ENCODE results near the gene LPAR1.
"Not testable (repeated sequence)": the region's sequence is repeated elsewhere in the genome, so short reads cannot be mapped to it uniquely, and the experiment has no call there.

The LPAR1 gene

GRCh38 chr9:111064160-111064837 lies 26.0 kb upstream of the LPAR1 start:
- H3K9ac ChIP-seq (ENCODE audit: low read length in 2 of 2): no peak overlapping the region
- H3K4me1 ChIP-seq (ENCODE audit: control insufficient read depth, insufficient read depth, low read length): no peaks in the 10 kb centered on the region
- no peaks in the 10 kb centered on the region for H3K27me3 ChIP-seq (ENCODE audit: control insufficient read depth in 1 of 2, insufficient read depth in 2 of 2, low read length in 2 of 2)
- H3K36me3 ChIP-seq (ENCODE audit: control insufficient read depth in 2 of 2, insufficient read depth in 2 of 2, low read length in 2 of 2): no peaks in the 10 kb centered on the region
- no peak overlapping the region for H3K4me3 ChIP-seq (ENCODE audit: low read length in 2 of 2)
- H3K9me3 ChIP-seq (ENCODE audit: control insufficient read depth in 2 of 2, low read length in 2 of 2): no peaks in the 10 kb centered on the region
- no peak overlapping the region for H3K27ac ChIP-seq (ENCODE audit: low read length)

- no peaks in the 10 kb centered on the region for H3K4me1 ChIP-seq (ENCODE audit: control insufficient read depth, insufficient read depth, low read length)
- no peaks in the 10 kb centered on the region for H3K27me3 ChIP-seq (ENCODE audit: control insufficient read depth in 1 of 2, insufficient read depth in 2 of 2, low read length in 2 of 2)
- no peak overlapping the region for H3K4me3 ChIP-seq (ENCODE audit: low read length in 2 of 2)
- no peak overlapping the region for H3K9ac ChIP-seq (ENCODE audit: low read length in 2 of 2)
- H3K9me3 ChIP-seq (ENCODE audit: control insufficient read depth in 2 of 2, low read length in 2 of 2): no peaks in the 10 kb centered on the region
- no peaks in the 10 kb centered on the region for H3K36me3 ChIP-seq (ENCODE audit: control insufficient read depth in 2 of 2, insufficient read depth in 2 of 2, low read length in 2 of 2)
- H3K27ac ChIP-seq (ENCODE audit: low read length): no peak overlapping the region
Observed at GRCh38 chr9:111063332-111063731, 25.1 kb upstream of the LPAR1 start.

- no peak overlapping the region for H3K27ac ChIP-seq (ENCODE audit: low read length)
Observed at GRCh38 chr9:111058166-111058565, 19.9 kb upstream of the LPAR1 start.

GRCh38 chr9:111056538-111056937 lies 18.3 kb upstream of the LPAR1 start:
- Histone ChIP-seq H3K27me3 (ENCODE audit: control insufficient read depth in 1 of 2, insufficient read depth in 2 of 2, low read length in 2 of 2) (no peaks in the 10 kb centered on the region), H3K4me3 (ENCODE audit: low read length in 2 of 2) (peak overlapping the region in 1 of 2 donors; percentile 25), H3K36me3 (ENCODE audit: control insufficient read depth in 2 of 2, insufficient read depth in 2 of 2, low read length in 2 of 2) (no peaks in the 10 kb centered on the region), H3K9ac (ENCODE audit: low read length in 2 of 2) (no peak overlapping the region), H3K9me3 (ENCODE audit: control insufficient read depth in 2 of 2, low read length in 2 of 2) (peaks cover 0 to 2% of the 10 kb centered on the region in 2 donors), H3K4me1 (ENCODE audit: control insufficient read depth, insufficient read depth, low read length) (no peaks in the 10 kb centered on the region), H3K27ac (ENCODE audit: low read length) (no peak overlapping the region)

More at GRCh38 chr9:111058166-111058565, 19.9 kb upstream of the LPAR1 start:
- H3K9me3 ChIP-seq (ENCODE audit: control insufficient read depth in 2 of 2, low read length in 2 of 2): no peaks in the 10 kb centered on the region
- no peak overlapping the region for H3K9ac ChIP-seq (ENCODE audit: low read length in 2 of 2)
- H3K27me3 ChIP-seq (ENCODE audit: control insufficient read depth in 1 of 2, insufficient read depth in 2 of 2, low read length in 2 of 2): no peaks in the 10 kb centered on the region
- H3K36me3 ChIP-seq (ENCODE audit: control insufficient read depth in 2 of 2, insufficient read depth in 2 of 2, low read length in 2 of 2): no peaks in the 10 kb centered on the region
- H3K4me3 ChIP-seq (ENCODE audit: low read length in 2 of 2): no peak overlapping the region
- no peaks in the 10 kb centered on the region for H3K4me1 ChIP-seq (ENCODE audit: control insufficient read depth, insufficient read depth, low read length)

- Histone ChIP-seq H3K9me3 (ENCODE audit: control insufficient read depth in 2 of 2, low read length in 2 of 2) (peaks cover 0 to 2% of the 10 kb centered on the region in 2 donors), H3K4me3 (ENCODE audit: low read length in 2 of 2) (no peak overlapping the region), H3K27me3 (ENCODE audit: control insufficient read depth in 1 of 2, insufficient read depth in 2 of 2, low read length in 2 of 2) (no peaks in the 10 kb centered on the region), H3K36me3 (ENCODE audit: control insufficient read depth in 2 of 2, insufficient read depth in 2 of 2, low read length in 2 of 2) (no peaks in the 10 kb centered on the region), H3K9ac (ENCODE audit: low read length in 2 of 2) (no peak overlapping the region), H3K4me1 (ENCODE audit: control insufficient read depth, insufficient read depth, low read length) (no peaks in the 10 kb centered on the region), H3K27ac (ENCODE audit: low read length) (no peak overlapping the region)
Observed at GRCh38 chr9:111052791-111053190, 14.5 kb upstream of the LPAR1 start.

- Histone ChIP-seq H3K36me3 (ENCODE audit: control insufficient read depth in 2 of 2, insufficient read depth in 2 of 2, low read length in 2 of 2) (no peaks in the 10 kb centered on the region), H3K4me3 (ENCODE audit: low read length in 2 of 2) (no peak overlapping the region), H3K27me3 (ENCODE audit: control insufficient read depth in 1 of 2, insufficient read depth in 2 of 2, low read length in 2 of 2) (no peaks in the 10 kb centered on the region), H3K4me1 (ENCODE audit: control insufficient read depth, insufficient read depth, low read length) (no peaks in the 10 kb centered on the region), H3K9me3 (ENCODE audit: control insufficient read depth in 2 of 2, low read length in 2 of 2) (peaks cover 2 to 3% of the 10 kb centered on the region in 2 donors), H3K27ac (ENCODE audit: low read length) (no peak overlapping the region), H3K9ac (ENCODE audit: low read length in 2 of 2) (no peak overlapping the region)
Observed at GRCh38 chr9:111051400-111051799, 13.1 kb upstream of the LPAR1 start.

- H3K27ac ChIP-seq (ENCODE audit: low read length): no peak overlapping the region
Observed at GRCh38 chr9:111050819-111051218, 12.5 kb upstream of the LPAR1 start.

GRCh38 chr9:111047287-111047686 lies 9.0 kb upstream of the LPAR1 start:
- not testable (repeated sequence) for H3K9me3 ChIP-seq (ENCODE audit: control insufficient read depth in 2 of 2, low read length in 2 of 2); H3K36me3 ChIP-seq (ENCODE audit: control insufficient read depth in 2 of 2, insufficient read depth in 2 of 2, low read length in 2 of 2); H3K4me1 ChIP-seq (ENCODE audit: control insufficient read depth, insufficient read depth, low read length); H3K9ac ChIP-seq (ENCODE audit: low read length in 2 of 2); H3K27ac ChIP-seq (ENCODE audit: low read length); H3K4me3 ChIP-seq (ENCODE audit: low read length in 2 of 2); H3K27me3 ChIP-seq (ENCODE audit: control insufficient read depth in 1 of 2, insufficient read depth in 2 of 2, low read length in 2 of 2)

More at GRCh38 chr9:111050819-111051218, 12.5 kb upstream of the LPAR1 start:
- H3K9ac ChIP-seq (ENCODE audit: low read length in 2 of 2): no peak overlapping the region
- H3K9me3 ChIP-seq (ENCODE audit: control insufficient read depth in 2 of 2, low read length in 2 of 2): peaks cover 2 to 3% of the 10 kb centered on the region in 2 donors
- H3K4me1 ChIP-seq (ENCODE audit: control insufficient read depth, insufficient read depth, low read length): no peaks in the 10 kb centered on the region
- H3K36me3 ChIP-seq (ENCODE audit: control insufficient read depth in 2 of 2, insufficient read depth in 2 of 2, low read length in 2 of 2): no peaks in the 10 kb centered on the region
- H3K4me3 ChIP-seq (ENCODE audit: low read length in 2 of 2): no peak overlapping the region
- no peaks in the 10 kb centered on the region for H3K27me3 ChIP-seq (ENCODE audit: control insufficient read depth in 1 of 2, insufficient read depth in 2 of 2, low read length in 2 of 2)

GRCh38 chr9:111041902-111042301 lies 3.6 kb upstream of the LPAR1 start:
- Histone ChIP-seq H3K4me3 (ENCODE audit: low read length in 2 of 2) (no peak overlapping the region), H3K4me1 (ENCODE audit: control insufficient read depth, insufficient read depth, low read length) (peaks cover 10% of the 10 kb centered on the region), H3K36me3 (ENCODE audit: control insufficient read depth in 2 of 2, insufficient read depth in 2 of 2, low read length in 2 of 2) (no peaks in the 10 kb centered on the region), H3K27me3 (ENCODE audit: control insufficient read depth in 1 of 2, insufficient read depth in 2 of 2, low read length in 2 of 2) (peaks cover 0 to 11% of the 10 kb centered on the region in 2 donors), H3K27ac (ENCODE audit: low read length) (no peak overlapping the region), H3K9me3 (ENCODE audit: control insufficient read depth in 2 of 2, low read length in 2 of 2) (no peaks in the 10 kb centered on the region), H3K9ac (ENCODE audit: low read length in 2 of 2) (no peak overlapping the region)

DNA sequence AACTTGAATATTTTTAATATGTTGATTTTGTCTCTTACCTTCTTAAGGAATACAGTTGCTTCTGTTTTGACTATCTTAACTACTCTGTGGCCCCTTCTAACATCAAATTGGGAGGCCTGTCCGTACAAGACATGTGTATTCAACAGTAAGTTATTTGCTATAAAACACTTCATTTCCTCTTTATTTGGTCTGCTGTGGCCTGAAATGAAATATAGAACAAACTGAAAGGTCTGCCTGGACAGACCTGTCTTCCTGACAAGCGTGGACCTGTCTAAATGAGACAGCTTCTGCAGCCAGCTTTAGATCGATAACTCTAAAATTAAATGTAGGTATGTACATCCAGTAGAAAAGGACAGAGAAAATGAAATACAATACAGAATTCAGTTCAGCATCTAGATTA lies 2.2 kb upstream of the LPAR1 start:
- H3K9me3 ChIP-seq (ENCODE audit: control insufficient read depth in 2 of 2, low read length in 2 of 2): no peaks in the 10 kb centered on the region
- H3K27ac ChIP-seq (ENCODE audit: low read length): no peak overlapping the region
- peaks cover 12% of the 10 kb centered on the region for H3K4me1 ChIP-seq (ENCODE audit: control insufficient read depth, insufficient read depth, low read length)
- H3K9ac ChIP-seq (ENCODE audit: low read length in 2 of 2): no peak overlapping the region
- no peak overlapping the region for H3K4me3 ChIP-seq (ENCODE audit: low read length in 2 of 2)
- H3K27me3 ChIP-seq (ENCODE audit: control insufficient read depth in 1 of 2, insufficient read depth in 2 of 2, low read length in 2 of 2): peaks cover 0 to 24% of the 10 kb centered on the region in 2 donors
- no peaks in the 10 kb centered on the region for H3K36me3 ChIP-seq (ENCODE audit: control insufficient read depth in 2 of 2, insufficient read depth in 2 of 2, low read length in 2 of 2)

DNA sequence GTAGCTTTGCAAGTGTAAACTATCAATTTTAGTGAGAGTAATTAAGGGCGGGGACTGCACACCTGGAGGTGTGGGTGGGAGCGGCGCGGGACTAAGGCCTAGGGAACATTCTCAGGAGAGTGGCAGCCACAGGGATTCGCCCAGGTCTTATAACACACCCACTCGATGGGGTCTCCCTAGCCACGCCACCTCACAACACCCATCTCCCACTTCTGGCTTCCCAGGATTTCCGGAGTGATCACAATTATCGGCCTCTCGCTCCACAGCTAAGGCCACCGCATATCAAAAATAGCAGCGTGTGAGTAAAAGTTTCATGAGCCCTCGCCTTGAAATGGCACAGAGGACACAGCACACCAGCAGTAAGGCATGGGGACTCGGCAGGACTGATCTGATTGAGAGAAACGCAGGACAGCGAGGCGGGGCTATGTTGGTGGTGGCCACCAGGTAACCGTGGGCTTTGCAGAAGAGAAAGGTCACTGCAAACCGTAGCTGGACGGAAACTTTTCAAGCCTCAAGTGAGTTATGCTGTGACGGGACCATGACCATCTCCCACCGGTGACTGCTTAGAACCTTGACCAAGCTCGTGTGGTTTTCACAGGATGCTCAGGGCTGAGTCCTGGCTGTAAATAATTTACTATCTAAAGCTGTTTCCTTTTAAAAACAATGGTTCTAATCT lies 1.1 kb upstream of the LPAR1 start:
- Histone ChIP-seq H3K4me1 (ENCODE audit: control insufficient read depth, insufficient read depth, low read length) (peaks cover 12% of the 10 kb centered on the region), H3K9me3 (ENCODE audit: control insufficient read depth in 2 of 2, low read length in 2 of 2) (no peaks in the 10 kb centered on the region), H3K9ac (ENCODE audit: low read length in 2 of 2) (no peak overlapping the region), H3K36me3 (ENCODE audit: control insufficient read depth in 2 of 2, insufficient read depth in 2 of 2, low read length in 2 of 2) (no peaks in the 10 kb centered on the region), H3K4me3 (ENCODE audit: low read length in 2 of 2) (peak overlapping the region; percentile 17 to 74), H3K27me3 (ENCODE audit: control insufficient read depth in 1 of 2, insufficient read depth in 2 of 2, low read length in 2 of 2) (peaks cover 0 to 24% of the 10 kb centered on the region in 2 donors), H3K27ac (ENCODE audit: low read length) (peak overlapping the region; percentile 70)
